NB4 (cell line): ENCODE data around the gene SEMA6A.
A peak's percentile ranks its signal among the peaks of the same experiment; 100 is the strongest.

Experiments used
- DNase-seq: peaks from one replicate; pipeline ENCODE4 v3.0.0; 2010; ENCODE audit warnings: low read depth
- H3K4me3 ChIP-seq: one replicate; pipeline ENCODE4 v1.5.1; 2011; ENCODE audit warnings: mild to moderate bottlenecking, low read depth, low read length, moderate library complexity
- CTCF ChIP-seq: IDR thresholded peaks from one replicate; pipeline ENCODE4 v1.5.1; 2012; ENCODE audit warnings: low read depth, low read length
- MAX ChIP-seq: IDR thresholded peaks from 2 replicates; pipeline ENCODE4 v1.6.1; 2011; ENCODE audit warnings: low read depth, low read length
- MYC ChIP-seq: IDR thresholded peaks from 2 replicates; pipeline ENCODE4 v1.6.1; 2011; ENCODE audit warnings: low read depth, low read length
- POLR2A ChIP-seq: IDR thresholded peaks from 2 replicates; pipeline ENCODE4 v1.6.1; 2011; ENCODE audit warnings: mild to moderate bottlenecking; ENCODE audit not compliant: insufficient read length; ENCODE audit errors: extremely low read depth

The SEMA6A gene

GRCh38 chr5:116583085-116583861, 8.7 kb upstream of the SEMA6A start:
- H3K4me3 ChIP-seq = no peak overlapping the region
- TF ChIP-seq POLR2A (no peak), CTCF (no peak), MAX (no peak), MYC (no peak)
- DNase-seq = no peak

- no peak for DNase-seq
- TF ChIP-seq POLR2A = no peak
- TF ChIP-seq CTCF = no peak
- TF ChIP-seq MAX = no peak
- no peak for TF ChIP-seq MYC
- H3K4me3 ChIP-seq = no peak overlapping the region
Measured at GRCh38 chr5:116581910-116582309, 7.3 kb upstream of the SEMA6A start.

GRCh38 chr5:116579144-116579543, 4.5 kb upstream of the SEMA6A start:
- no peak for DNase-seq
- no peak overlapping the region for H3K4me3 ChIP-seq
- TF ChIP-seq POLR2A (no peak), MAX (no peak), MYC (no peak), CTCF (no peak)

GRCh38 chr5:116578676-116579075, 4.1 kb upstream of the SEMA6A start:
- TF ChIP-seq POLR2A (no peak), MAX (no peak)
- DNase-seq = no peak
- H3K4me3 ChIP-seq = no peak overlapping the region

- DNase-seq = peak; percentile 23
- no peak for TF ChIP-seq POLR2A
- no peak for TF ChIP-seq CTCF
- H3K4me3 ChIP-seq = no peak overlapping the region
Measured at GRCh38 chr5:116577064-116577788, 2.6 kb upstream of the SEMA6A start.

GRCh38 chr5:116576053-116576713, 1.6 kb upstream of the SEMA6A start:
- H3K4me3 ChIP-seq = no peak overlapping the region
- TF ChIP-seq CTCF = peak; percentile 57
- no peak for TF ChIP-seq MYC
- DNase-seq = peak; percentile 47
